ENCODE measurements around the gene G3BP1.

G3BP1 gene

DNA sequence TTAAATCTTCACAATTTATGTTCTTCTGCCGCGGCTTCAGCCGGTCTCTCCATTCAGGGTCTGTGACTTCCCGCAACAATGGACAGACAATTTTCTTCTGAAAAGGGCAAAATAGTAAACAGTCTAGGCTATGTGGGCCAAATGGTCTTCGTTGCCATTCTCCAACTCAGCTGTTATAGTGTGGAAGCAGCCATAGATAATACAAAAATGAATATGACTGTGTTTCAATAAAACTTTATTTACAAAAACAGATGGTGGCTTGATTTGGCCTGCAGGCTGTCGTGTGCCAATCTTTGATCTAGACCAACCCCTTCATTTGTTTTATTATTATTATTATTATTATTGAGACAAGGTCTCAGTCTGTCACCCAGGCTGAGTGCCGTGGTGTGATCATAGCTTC, 41.4 kb upstream of the G3BP1 start:
- TF ChIP-seq, protein P1, sequence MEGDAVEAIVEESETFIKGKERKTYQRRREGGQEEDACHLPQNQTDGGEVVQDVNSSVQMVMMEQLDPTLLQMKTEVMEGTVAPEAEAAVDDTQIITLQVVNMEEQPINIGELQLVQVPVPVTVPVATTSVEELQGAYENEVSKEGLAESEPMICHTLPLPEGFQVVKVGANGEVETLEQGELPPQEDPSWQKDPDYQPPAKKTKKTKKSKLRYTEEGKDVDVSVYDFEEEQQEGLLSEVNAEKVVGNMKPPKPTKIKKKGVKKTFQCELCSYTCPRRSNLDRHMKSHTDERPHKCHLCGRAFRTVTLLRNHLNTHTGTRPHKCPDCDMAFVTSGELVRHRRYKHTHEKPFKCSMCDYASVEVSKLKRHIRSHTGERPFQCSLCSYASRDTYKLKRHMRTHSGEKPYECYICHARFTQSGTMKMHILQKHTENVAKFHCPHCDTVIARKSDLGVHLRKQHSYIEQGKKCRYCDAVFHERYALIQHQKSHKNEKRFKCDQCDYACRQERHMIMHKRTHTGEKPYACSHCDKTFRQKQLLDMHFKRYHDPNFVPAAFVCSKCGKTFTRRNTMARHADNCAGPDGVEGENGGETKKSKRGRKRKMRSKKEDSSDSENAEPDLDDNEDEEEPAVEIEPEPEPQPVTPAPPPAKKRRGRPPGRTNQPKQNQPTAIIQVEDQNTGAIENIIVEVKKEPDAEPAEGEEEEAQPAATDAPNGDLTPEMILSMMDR (IDR thresholded peaks at IDR 0.05; ENCODE audit: low read length) = no peak
- no peak for TF ChIP-seq EZH2 (IDR thresholded peaks at IDR 0.05; ENCODE audit: borderline replicate concordance, low read length)
- no peak overlapping the region for H2AFZ ChIP-seq (ENCODE audit: low read length)
- H3K4me3 ChIP-seq (ENCODE audit: low read depth, low read length, poor library complexity, severe bottlenecking) = no peak overlapping the region
- H3K27ac ChIP-seq (ENCODE audit: low read depth, low read length, poor library complexity, severe bottlenecking) = no peak overlapping the region
- H4K20me1 ChIP-seq (ENCODE audit: insufficient read depth, low read length) = no peaks in the 10 kb centered on the region
- H3K9me2 ChIP-seq (ENCODE audit: low read depth, low read length) = no peaks in the 10 kb centered on the region
- H3K4me1 ChIP-seq (ENCODE audit: insufficient read depth, low read length, severe bottlenecking) = no peaks in the 10 kb centered on the region
- no peaks in the 10 kb centered on the region for H3K79me2 ChIP-seq (ENCODE audit: insufficient read depth, low read length)
- no peak overlapping the region for H3K9ac ChIP-seq (ENCODE audit: low read length)
- no peaks in the 10 kb centered on the region for H3F3A ChIP-seq (ENCODE audit: insufficient read depth, low read length)
- H3K36me3 ChIP-seq (ENCODE audit: insufficient read depth, low read length) = no peaks in the 10 kb centered on the region
- H3K9me3 ChIP-seq (ENCODE audit: low read length) = no peaks in the 10 kb centered on the region
- H3K27me3 ChIP-seq (ENCODE audit: insufficient read depth, low read length) = no peaks in the 10 kb centered on the region
- H3K4me2 ChIP-seq (ENCODE audit: low read length) = no peak overlapping the region

DNA sequence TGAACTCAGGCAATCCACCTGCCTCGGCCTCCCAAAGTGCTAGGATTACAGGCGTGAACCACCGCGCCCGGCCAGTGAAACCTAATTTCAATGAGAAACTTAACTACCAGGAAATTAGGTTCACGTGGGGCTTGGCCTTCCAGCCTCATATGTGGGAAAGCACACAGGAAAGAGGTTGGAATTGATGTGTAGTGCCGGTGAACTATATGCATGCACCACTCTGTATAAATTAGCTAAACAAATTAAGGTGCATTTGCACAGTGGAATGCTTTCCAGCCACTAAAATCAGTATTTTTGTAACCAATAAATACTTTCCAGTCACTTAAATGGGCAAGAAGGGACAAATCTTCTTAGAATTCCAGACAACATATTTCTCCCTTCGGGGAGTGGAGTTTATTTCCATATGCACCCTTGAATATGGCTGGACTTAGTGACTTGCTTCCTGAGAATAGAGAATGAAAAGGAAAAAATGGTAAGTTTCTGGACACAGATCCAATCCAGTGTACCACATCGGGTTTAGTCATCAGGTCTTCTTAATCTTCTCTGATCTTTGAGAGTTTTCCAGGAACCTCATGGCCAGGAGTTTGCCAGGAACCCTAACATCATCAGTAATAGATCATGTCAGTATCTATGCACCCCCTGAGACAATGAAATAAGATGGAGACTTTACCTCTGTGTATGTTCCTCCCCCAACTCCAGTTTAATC, 38.2 kb upstream of the G3BP1 start:
- H3K4me2 ChIP-seq (ENCODE audit: low read length) = no peak overlapping the region
- H2AFZ ChIP-seq (ENCODE audit: low read length) = no peak overlapping the region
- H3K4me1 ChIP-seq (ENCODE audit: insufficient read depth, low read length, severe bottlenecking) = no peaks in the 10 kb centered on the region
- H3K79me2 ChIP-seq (ENCODE audit: insufficient read depth, low read length) = no peaks in the 10 kb centered on the region
- H3F3A ChIP-seq (ENCODE audit: insufficient read depth, low read length) = no peaks in the 10 kb centered on the region
- no peak overlapping the region for H3K9ac ChIP-seq (ENCODE audit: low read length)
- no peaks in the 10 kb centered on the region for H4K20me1 ChIP-seq (ENCODE audit: insufficient read depth, low read length)
- no peaks in the 10 kb centered on the region for H3K36me3 ChIP-seq (ENCODE audit: insufficient read depth, low read length)
- no peaks in the 10 kb centered on the region for H3K9me2 ChIP-seq (ENCODE audit: low read depth, low read length)
- H3K27ac ChIP-seq (ENCODE audit: low read depth, low read length, poor library complexity, severe bottlenecking) = no peak overlapping the region
- no peaks in the 10 kb centered on the region for H3K27me3 ChIP-seq (ENCODE audit: insufficient read depth, low read length)
- no peaks in the 10 kb centered on the region for H3K9me3 ChIP-seq (ENCODE audit: low read length)
- TF ChIP-seq, protein P1 (IDR thresholded peaks at IDR 0.05; ENCODE audit: low read length) = no peak
- no peak for TF ChIP-seq EZH2 (IDR thresholded peaks at IDR 0.05; ENCODE audit: borderline replicate concordance, low read length)
- H3K4me3 ChIP-seq (ENCODE audit: low read depth, low read length, poor library complexity, severe bottlenecking) = no peak overlapping the region

DNA sequence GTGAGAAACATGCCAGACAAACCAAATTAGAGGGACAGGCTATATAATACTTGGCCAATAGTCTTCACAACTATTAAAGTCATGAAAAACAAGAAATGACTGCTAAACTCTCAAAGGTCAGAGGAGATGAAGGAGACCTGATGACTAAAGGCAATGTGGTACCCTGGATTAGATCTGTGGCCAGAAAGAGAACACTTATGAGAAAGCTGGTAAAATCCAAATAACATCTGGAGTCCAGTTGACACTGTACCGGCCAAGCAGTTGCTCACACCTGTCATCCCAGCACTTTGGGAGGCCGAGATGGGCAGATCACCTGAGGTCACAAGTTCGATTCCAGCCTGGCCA, 37.7 kb upstream of the G3BP1 start:
- no peaks in the 10 kb centered on the region for H3K9me2 ChIP-seq (ENCODE audit: low read depth, low read length)
- TF ChIP-seq EZH2 (IDR thresholded peaks at IDR 0.05; ENCODE audit: borderline replicate concordance, low read length) = no peak
- TF ChIP-seq, protein P1 (IDR thresholded peaks at IDR 0.05; ENCODE audit: low read length) = no peak
- no peak overlapping the region for H3K4me2 ChIP-seq (ENCODE audit: low read length)
- no peaks in the 10 kb centered on the region for H3K36me3 ChIP-seq (ENCODE audit: insufficient read depth, low read length)
- no peaks in the 10 kb centered on the region for H3F3A ChIP-seq (ENCODE audit: insufficient read depth, low read length)
- no peaks in the 10 kb centered on the region for H4K20me1 ChIP-seq (ENCODE audit: insufficient read depth, low read length)
- no peaks in the 10 kb centered on the region for H3K27me3 ChIP-seq (ENCODE audit: insufficient read depth, low read length)
- no peak overlapping the region for H3K9ac ChIP-seq (ENCODE audit: low read length)
- no peaks in the 10 kb centered on the region for H3K4me1 ChIP-seq (ENCODE audit: insufficient read depth, low read length, severe bottlenecking)
- H3K4me3 ChIP-seq (ENCODE audit: low read depth, low read length, poor library complexity, severe bottlenecking) = no peak overlapping the region
- H3K27ac ChIP-seq (ENCODE audit: low read depth, low read length, poor library complexity, severe bottlenecking) = no peak overlapping the region
- no peaks in the 10 kb centered on the region for H3K9me3 ChIP-seq (ENCODE audit: low read length)
- no peaks in the 10 kb centered on the region for H3K79me2 ChIP-seq (ENCODE audit: insufficient read depth, low read length)
- H2AFZ ChIP-seq (ENCODE audit: low read length) = no peak overlapping the region

Data from OCI-LY1 (cell line).